Lower leg skin (tissue), 3 donors: ENCODE measurements around the gene CD38.

ENCODE experiments used
- CTCF ChIP-seq, 3 donors: fragments of 450-650 bp; IDR thresholded peaks; one replicate each; pipeline ENCODE4 v1.5.1; 2016; ENCODE audit warnings: antibody characterized with exemption in 3 of 3, mild to moderate bottlenecking in 3 of 3, moderate library complexity in 2 of 3
- POLR2A ChIP-seq, 2 donors: fragments of 450-650 bp; IDR thresholded peaks; one replicate each; pipeline ENCODE4 v1.6.1; 2016 to 2017; ENCODE audit warnings: antibody characterized with exemption in 2 of 2, mild to moderate bottlenecking in 1 of 2, moderate library complexity in 1 of 2

- TF ChIP-seq POLR2A (IDR thresholded peaks at IDR 0.05) (no peak), CTCF (IDR thresholded peaks at IDR 0.05) (no peak)
Observed at GRCh38 chr4:15832523-15833451, 54.7 kb downstream of the CD38 start.
